ENCODE data around the gene AKR1C1.
"Not testable (repeated sequence)": the region's sequence is repeated elsewhere in the genome, so short reads cannot be mapped to it uniquely, and the experiment has no call there.

AKR1C1 gene

DNA sequence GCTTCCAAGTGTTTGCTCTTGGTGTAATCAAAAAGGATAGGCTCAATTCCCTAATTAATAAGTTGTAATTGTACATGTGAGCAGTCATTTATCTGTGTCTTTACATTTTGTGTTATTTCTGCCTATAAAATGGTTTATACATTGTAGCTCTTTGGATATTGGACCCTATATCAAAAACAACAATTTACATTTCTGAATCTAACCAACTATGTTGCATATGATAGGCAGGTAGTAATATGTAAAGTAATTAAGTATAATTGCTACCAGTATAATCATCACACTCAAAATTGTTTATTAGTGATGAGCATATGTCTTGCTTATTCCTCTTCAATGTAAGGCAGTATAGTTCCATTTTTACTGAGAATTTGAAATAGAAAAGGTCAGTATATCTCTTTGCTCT lies 13.8 kb downstream of the AKR1C1 start:
- no peak for TF ChIP-seq PAX5 (IDR thresholded peaks at IDR 0.05; ENCODE audit: insufficient read depth, low read length, severe bottlenecking)
- TF ChIP-seq POU2F2 (IDR thresholded peaks at IDR 0.05; ENCODE audit: low read depth, low read length): no peak
- TF ChIP-seq SPI1 (IDR thresholded peaks at IDR 0.05; ENCODE audit: low read depth, low read length): no peak
- no peak for TF ChIP-seq TAF1 (IDR thresholded peaks at IDR 0.05; ENCODE audit: low read depth, low read length)
- no peak for TF ChIP-seq POLR2AphosphoS5 (IDR thresholded peaks at IDR 0.05; ENCODE audit: low read depth, low read length)
- no peak for TF ChIP-seq POLR2A (IDR thresholded peaks at IDR 0.05; ENCODE audit: low read depth, low read length)
- no peak for DNase-seq (ENCODE audit: insufficient read length, low spot score)
- FAIRE-seq: no peak

DNA sequence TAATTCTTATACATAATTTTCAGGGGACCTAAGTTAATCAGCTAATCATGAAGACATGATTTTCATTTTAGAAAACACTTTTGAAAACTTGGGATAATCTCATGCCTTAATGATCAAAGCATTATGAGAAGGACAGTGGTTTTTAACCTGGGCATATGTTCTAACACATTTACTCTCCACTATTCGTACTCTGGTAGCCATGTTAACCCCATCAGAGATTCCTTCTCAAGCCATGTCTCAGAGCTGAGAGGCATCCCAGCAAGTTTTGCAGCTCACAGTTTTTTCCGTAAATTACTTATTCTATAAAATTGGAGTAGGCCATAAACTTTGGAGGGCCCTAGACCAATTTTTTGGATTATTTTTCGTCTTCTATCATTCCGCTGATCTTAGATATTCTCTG lies 15.7 kb downstream of the AKR1C1 start:
- DNase-seq (ENCODE audit: insufficient read length, low spot score): no peak
- FAIRE-seq: no peak
- TF ChIP-seq POLR2AphosphoS5 (IDR thresholded peaks at IDR 0.05; ENCODE audit: low read depth, low read length): no peak
- no peak for TF ChIP-seq POLR2A (IDR thresholded peaks at IDR 0.05; ENCODE audit: low read depth, low read length)
- no peak for TF ChIP-seq SPI1 (IDR thresholded peaks at IDR 0.05; ENCODE audit: low read depth, low read length)
- TF ChIP-seq POU2F2 (IDR thresholded peaks at IDR 0.05; ENCODE audit: low read depth, low read length): no peak
- no peak for TF ChIP-seq PAX5 (IDR thresholded peaks at IDR 0.05; ENCODE audit: insufficient read depth, low read length, severe bottlenecking)
- no peak for TF ChIP-seq TAF1 (IDR thresholded peaks at IDR 0.05; ENCODE audit: low read depth, low read length)

- FAIRE-seq: no peak
- TF ChIP-seq SPI1 (IDR thresholded peaks at IDR 0.05; ENCODE audit: low read depth, low read length): no peak
- TF ChIP-seq TAF1 (IDR thresholded peaks at IDR 0.05; ENCODE audit: low read depth, low read length): no peak
- no peak for TF ChIP-seq POU2F2 (IDR thresholded peaks at IDR 0.05; ENCODE audit: low read depth, low read length)
- no peak for TF ChIP-seq POLR2AphosphoS5 (IDR thresholded peaks at IDR 0.05; ENCODE audit: low read depth, low read length)
- TF ChIP-seq POLR2A (IDR thresholded peaks at IDR 0.05; ENCODE audit: low read depth, low read length): no peak
- no peak for TF ChIP-seq PAX5 (IDR thresholded peaks at IDR 0.05; ENCODE audit: insufficient read depth, low read length, severe bottlenecking)
Measured at GRCh38 chr10:4980793-4981192, 17.6 kb downstream of the AKR1C1 start.

DNA sequence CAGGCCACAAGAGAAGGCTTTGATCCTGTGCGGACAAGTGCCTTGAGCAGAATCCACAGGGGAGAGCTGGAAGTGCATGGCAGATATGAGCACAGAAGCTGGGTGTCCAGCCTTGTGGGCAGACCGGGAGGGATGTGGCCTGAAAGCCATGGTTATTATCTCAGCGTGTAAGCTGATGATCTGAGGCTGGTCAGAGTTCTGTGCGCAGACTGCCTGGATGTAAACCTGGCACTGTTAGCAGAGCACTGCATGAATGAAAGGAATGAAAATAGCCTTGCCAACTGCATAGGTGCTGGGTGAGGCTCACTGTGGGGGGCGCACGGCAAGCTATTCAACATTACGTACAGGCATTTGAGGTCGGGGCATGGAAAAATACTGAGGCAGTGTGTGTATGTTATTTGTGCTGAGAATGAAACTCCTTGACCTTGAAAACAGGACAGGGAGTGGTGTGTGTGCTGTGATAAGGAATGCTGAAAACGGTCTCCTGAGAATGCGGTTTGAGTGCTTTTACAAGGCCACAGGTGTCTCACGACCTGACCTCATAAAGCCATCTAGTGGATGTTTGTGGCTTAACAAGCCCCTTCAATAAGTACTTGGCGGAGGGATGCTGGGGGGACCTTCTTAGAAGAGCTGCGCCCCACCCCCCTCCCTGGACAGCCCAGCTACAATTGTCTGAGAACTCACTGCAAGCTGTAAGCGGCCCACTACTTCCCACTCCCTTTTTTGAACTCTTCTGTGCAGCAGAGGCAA lies 18.7 kb downstream of the AKR1C1 start:
- DNase-seq (ENCODE audit: insufficient read length, low spot score) (no peak), FAIRE-seq (no peak)
- TF ChIP-seq POU2F2 (IDR thresholded peaks at IDR 0.05; ENCODE audit: low read depth, low read length) (no peak), POLR2A (IDR thresholded peaks at IDR 0.05; ENCODE audit: low read depth, low read length) (no peak), TAF1 (IDR thresholded peaks at IDR 0.05; ENCODE audit: low read depth, low read length) (no peak), POLR2AphosphoS5 (IDR thresholded peaks at IDR 0.05; ENCODE audit: low read depth, low read length) (no peak), PAX5 (IDR thresholded peaks at IDR 0.05; ENCODE audit: insufficient read depth, low read length, severe bottlenecking) (no peak), SPI1 (IDR thresholded peaks at IDR 0.05; ENCODE audit: low read depth, low read length) (no peak)

More at GRCh38 chr10:4980793-4981192, 17.6 kb downstream of the AKR1C1 start:
- DNase-seq (ENCODE audit: insufficient read length, low spot score): no peak

- no peak for FAIRE-seq
- no peak for TF ChIP-seq SPI1 (IDR thresholded peaks at IDR 0.05; ENCODE audit: low read depth, low read length)
- TF ChIP-seq TAF1 (IDR thresholded peaks at IDR 0.05; ENCODE audit: low read depth, low read length): no peak
- no peak for TF ChIP-seq POU2F2 (IDR thresholded peaks at IDR 0.05; ENCODE audit: low read depth, low read length)
- no peak for TF ChIP-seq PAX5 (IDR thresholded peaks at IDR 0.05; ENCODE audit: insufficient read depth, low read length, severe bottlenecking)
- no peak for TF ChIP-seq POLR2AphosphoS5 (IDR thresholded peaks at IDR 0.05; ENCODE audit: low read depth, low read length)
- no peak for TF ChIP-seq POLR2A (IDR thresholded peaks at IDR 0.05; ENCODE audit: low read depth, low read length)
- no peak for DNase-seq (ENCODE audit: insufficient read length, low spot score)
Measured at GRCh38 chr10:4982764-4983226, 19.6 kb downstream of the AKR1C1 start.

DNA sequence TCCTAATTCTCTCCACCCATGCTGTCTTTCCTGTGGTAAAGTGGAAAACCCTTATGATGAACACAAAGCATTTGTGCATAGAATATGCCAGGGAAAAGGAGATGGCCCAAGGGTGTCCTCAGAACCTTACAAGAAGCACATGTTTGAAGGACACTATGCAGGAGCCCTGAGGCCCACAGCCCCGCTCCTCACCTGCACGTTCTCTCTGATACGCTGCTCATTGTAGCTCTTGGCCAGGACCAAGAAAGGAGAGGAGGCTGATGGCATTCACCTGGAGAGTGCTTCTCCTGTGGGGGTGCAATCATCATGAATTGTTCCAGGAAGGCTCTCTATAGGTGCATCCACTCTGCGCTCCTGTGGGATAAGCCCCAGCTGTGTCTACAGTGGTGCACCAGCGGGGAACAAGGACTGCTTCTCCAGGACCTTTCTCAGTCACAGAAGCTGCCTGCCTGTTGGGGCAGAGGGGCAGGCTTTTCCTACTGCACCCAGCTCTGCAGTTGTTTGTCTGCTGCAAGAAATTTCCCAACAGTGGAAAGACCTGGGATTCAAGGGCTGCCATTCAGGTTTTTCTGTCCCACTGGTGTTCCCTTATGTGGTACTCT lies 20.5 kb downstream of the AKR1C1 start:
- no peak for TF ChIP-seq SPI1 (IDR thresholded peaks at IDR 0.05; ENCODE audit: low read depth, low read length)
- no peak for TF ChIP-seq POLR2A (IDR thresholded peaks at IDR 0.05; ENCODE audit: low read depth, low read length)
- TF ChIP-seq POLR2AphosphoS5 (IDR thresholded peaks at IDR 0.05; ENCODE audit: low read depth, low read length): no peak
- TF ChIP-seq TAF1 (IDR thresholded peaks at IDR 0.05; ENCODE audit: low read depth, low read length): no peak
- no peak for TF ChIP-seq POU2F2 (IDR thresholded peaks at IDR 0.05; ENCODE audit: low read depth, low read length)
- no peak for TF ChIP-seq PAX5 (IDR thresholded peaks at IDR 0.05; ENCODE audit: insufficient read depth, low read length, severe bottlenecking)
- DNase-seq (ENCODE audit: insufficient read length, low spot score) (no peak), FAIRE-seq (no peak)

- FAIRE-seq (no peak), DNase-seq (ENCODE audit: insufficient read length, low spot score) (no peak)
- TF ChIP-seq SPI1 (IDR thresholded peaks at IDR 0.05; ENCODE audit: low read depth, low read length): no peak
- TF ChIP-seq POLR2AphosphoS5 (IDR thresholded peaks at IDR 0.05; ENCODE audit: low read depth, low read length): no peak
- TF ChIP-seq POU2F2 (IDR thresholded peaks at IDR 0.05; ENCODE audit: low read depth, low read length): no peak
- TF ChIP-seq TAF1 (IDR thresholded peaks at IDR 0.05; ENCODE audit: low read depth, low read length): no peak
- TF ChIP-seq POLR2A (IDR thresholded peaks at IDR 0.05; ENCODE audit: low read depth, low read length): no peak
- TF ChIP-seq PAX5 (IDR thresholded peaks at IDR 0.05; ENCODE audit: insufficient read depth, low read length, severe bottlenecking): no peak
Measured at GRCh38 chr10:4984223-4984622, 21.0 kb downstream of the AKR1C1 start.

GRCh38 chr10:4984971-4985594 lies 21.9 kb downstream of the AKR1C1 start:
- no peak for TF ChIP-seq TAF1 (IDR thresholded peaks at IDR 0.05; ENCODE audit: low read depth, low read length)
- TF ChIP-seq POLR2AphosphoS5 (IDR thresholded peaks at IDR 0.05; ENCODE audit: low read depth, low read length): no peak
- no peak for TF ChIP-seq SPI1 (IDR thresholded peaks at IDR 0.05; ENCODE audit: low read depth, low read length)
- no peak for TF ChIP-seq POU2F2 (IDR thresholded peaks at IDR 0.05; ENCODE audit: low read depth, low read length)
- TF ChIP-seq PAX5 (IDR thresholded peaks at IDR 0.05; ENCODE audit: insufficient read depth, low read length, severe bottlenecking): no peak
- no peak for TF ChIP-seq POLR2A (IDR thresholded peaks at IDR 0.05; ENCODE audit: low read depth, low read length)

GRCh38 chr10:4988000-4988641 lies 24.9 kb downstream of the AKR1C1 start:
- not testable (repeated sequence) for FAIRE-seq

More at GRCh38 chr10:4984971-4985594, 21.9 kb downstream of the AKR1C1 start:
- DNase-seq (ENCODE audit: insufficient read length, low spot score) (no peak), FAIRE-seq (no peak)

More at GRCh38 chr10:4988000-4988641, 24.9 kb downstream of the AKR1C1 start:
- DNase-seq (ENCODE audit: insufficient read length, low spot score): not testable (repeated sequence)

Measured in GM12891 (cell line).